HG03025 (cell line): ENCODE data around the gene IQGAP3.
A peak's percentile ranks its signal among the peaks of the same experiment; 100 is the strongest.

Experiments used
- ATAC-seq: cut with Tn5 transposase; IDR thresholded peaks from one replicate; pipeline ENCODE4 v1.9.1; 2021; ENCODE audit warnings: mild to moderate bottlenecking, moderate library complexity; ENCODE audit not compliant: unreplicated experiment, low FRiP score

Gene IQGAP3

GRCh38 chr1:156515956-156516355, 56.4 kb downstream of the IQGAP3 start:
- ATAC-seq, result no peak

- no peak for ATAC-seq
Observed at GRCh38 chr1:156513185-156513584, 59.2 kb downstream of the IQGAP3 start.

- no peak for ATAC-seq
Observed at GRCh38 chr1:156511644-156512043, 60.7 kb downstream of the IQGAP3 start.

GRCh38 chr1:156510709-156511108, 61.7 kb downstream of the IQGAP3 start:
- no peak for ATAC-seq

- ATAC-seq, result no peak
Observed at GRCh38 chr1:156509424-156510034, 62.8 kb downstream of the IQGAP3 start.

GRCh38 chr1:156508955-156509234, 63.5 kb downstream of the IQGAP3 start:
- no peak for ATAC-seq

GRCh38 chr1:156508205-156508954, 64.0 kb downstream of the IQGAP3 start:
- ATAC-seq, result no peak

GRCh38 chr1:156506450-156506849, 65.9 kb downstream of the IQGAP3 start:
- no peak for ATAC-seq

GRCh38 chr1:156505679-156506298, 66.6 kb downstream of the IQGAP3 start:
- ATAC-seq, result no peak

GRCh38 chr1:156504821-156505678, 67.3 kb downstream of the IQGAP3 start:
- ATAC-seq, result no peak

- ATAC-seq, result no peak
Observed at GRCh38 chr1:156504438-156504813, 67.9 kb downstream of the IQGAP3 start.

- ATAC-seq, result no peak
Observed at GRCh38 chr1:156503698-156504437, 68.5 kb downstream of the IQGAP3 start.

- ATAC-seq, result no peak
Observed at GRCh38 chr1:156502894-156503697, 69.3 kb downstream of the IQGAP3 start.

- ATAC-seq, result no peak
Observed at GRCh38 chr1:156502391-156502893, 69.9 kb downstream of the IQGAP3 start.

GRCh38 chr1:156500793-156501506, 71.4 kb downstream of the IQGAP3 start:
- peak; percentile 32 for ATAC-seq

- ATAC-seq, result no peak
Observed at GRCh38 chr1:156500543-156500792, 71.9 kb downstream of the IQGAP3 start, which contains the start of gene MEF2D. Gene MEF2D, minus strand, starts transcription at chr1:156500775. Its CDS starts 17,483 bp downstream, at chr1:156483292.

- ATAC-seq, result peak; percentile 1
Observed at GRCh38 chr1:156499842-156500542, 72.4 kb downstream of the IQGAP3 start.

GRCh38 chr1:156499194-156499841, 73.0 kb downstream of the IQGAP3 start:
- no peak for ATAC-seq
